ENCODE measurements around the gene CCNY. TPM values are rescaled to one million over a fixed set of nuclear protein-coding genes. Genes with fewer than 3 reads are reported as not detected.

Gene CCNY
- total RNA-seq, 1 experiment from 2014 or later: 122 TPM

DNA sequence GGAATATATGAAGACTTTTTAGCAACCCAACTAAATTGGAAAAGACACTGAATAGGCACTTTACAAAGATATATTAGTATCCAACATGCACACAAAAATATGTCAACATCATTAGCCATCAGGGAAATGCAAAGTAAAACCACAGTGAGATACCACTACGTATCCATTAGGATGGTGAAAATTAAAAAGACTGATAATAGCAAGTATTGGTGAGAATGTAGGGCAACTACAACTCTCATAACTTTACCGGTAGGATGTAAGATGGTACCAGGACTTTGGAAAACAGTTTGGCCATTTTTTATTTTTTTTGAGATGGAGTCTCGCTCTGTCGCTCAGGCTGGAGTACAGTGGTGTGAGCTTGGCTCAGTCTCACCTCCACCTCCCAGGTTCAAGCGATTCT lies 13.7 kb upstream of the CCNY start:
- H3K9me3 ChIP-seq: no peaks in the 10 kb centered on the region
- Mint-ChIP-seq H3K4me3 (ENCODE audit: unreplicated experiment) (no peak overlapping the region), H3K4me1 (ENCODE audit: low read depth, unreplicated experiment) (no peaks in the 10 kb centered on the region), H3K27me3 (ENCODE audit: insufficient read depth, unreplicated experiment) (no peaks in the 10 kb centered on the region), H3K36me3 (ENCODE audit: insufficient read depth, unreplicated experiment) (peaks cover 18% of the 10 kb centered on the region), H3K9me3 (ENCODE audit: unreplicated experiment) (no peaks in the 10 kb centered on the region), H3K27ac (ENCODE audit: unreplicated experiment) (no peak overlapping the region)
- intact Hi-C loops (cut with micrococcal nuclease; ENCODE audit: unreplicated experiment): no loop called here
- no peaks in the 10 kb centered on the region for H3K36me3 ChIP-seq (ENCODE audit: control insufficient read depth, insufficient read depth, low read length)
- CTCF ChIA-PET: no interaction called here
- TF ChIP-seq, protein P1, sequence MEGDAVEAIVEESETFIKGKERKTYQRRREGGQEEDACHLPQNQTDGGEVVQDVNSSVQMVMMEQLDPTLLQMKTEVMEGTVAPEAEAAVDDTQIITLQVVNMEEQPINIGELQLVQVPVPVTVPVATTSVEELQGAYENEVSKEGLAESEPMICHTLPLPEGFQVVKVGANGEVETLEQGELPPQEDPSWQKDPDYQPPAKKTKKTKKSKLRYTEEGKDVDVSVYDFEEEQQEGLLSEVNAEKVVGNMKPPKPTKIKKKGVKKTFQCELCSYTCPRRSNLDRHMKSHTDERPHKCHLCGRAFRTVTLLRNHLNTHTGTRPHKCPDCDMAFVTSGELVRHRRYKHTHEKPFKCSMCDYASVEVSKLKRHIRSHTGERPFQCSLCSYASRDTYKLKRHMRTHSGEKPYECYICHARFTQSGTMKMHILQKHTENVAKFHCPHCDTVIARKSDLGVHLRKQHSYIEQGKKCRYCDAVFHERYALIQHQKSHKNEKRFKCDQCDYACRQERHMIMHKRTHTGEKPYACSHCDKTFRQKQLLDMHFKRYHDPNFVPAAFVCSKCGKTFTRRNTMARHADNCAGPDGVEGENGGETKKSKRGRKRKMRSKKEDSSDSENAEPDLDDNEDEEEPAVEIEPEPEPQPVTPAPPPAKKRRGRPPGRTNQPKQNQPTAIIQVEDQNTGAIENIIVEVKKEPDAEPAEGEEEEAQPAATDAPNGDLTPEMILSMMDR (IDR thresholded peaks at IDR 0.05; ENCODE audit: insufficient read depth in 1 of 2, low read depth in 1 of 2, low read length in 1 of 2, severe bottlenecking in 1 of 2, unreplicated experiment in 1 of 2): no peak
- no TSS peak for BruUV-seq (replicated peaks)
- H3K4me3 ChIP-seq (ENCODE audit: low read depth, low read length): no peak overlapping the region
- no peaks in the 10 kb centered on the region for H3K4me1 ChIP-seq
- no peak for DNase-seq
- POLR2A ChIA-PET: no interaction called here
- H3K27me3 ChIP-seq (replicated peaks; ENCODE audit: control insufficient read depth, insufficient read depth, low read length): no peaks in the 10 kb centered on the region

DNA sequence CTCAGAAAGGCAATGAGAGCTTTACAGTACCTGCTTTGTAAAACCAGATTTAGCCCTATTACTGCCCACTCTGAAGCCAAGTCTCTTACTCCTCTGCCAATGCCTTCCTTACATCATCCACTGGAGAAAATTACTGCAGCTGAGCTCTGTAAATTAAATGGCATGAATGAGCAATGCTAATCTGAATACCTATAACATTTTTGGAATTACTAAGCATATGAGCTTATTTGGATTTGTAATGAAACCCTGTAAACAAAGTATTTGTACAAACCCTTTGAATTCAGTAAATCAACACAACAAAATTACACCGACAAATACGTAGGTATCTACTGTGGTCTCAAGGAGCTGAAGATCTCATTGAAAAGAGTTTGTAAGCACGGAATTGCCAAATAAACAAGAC lies 12.1 kb upstream of the CCNY start:
- Mint-ChIP-seq H3K36me3 (ENCODE audit: insufficient read depth, unreplicated experiment) (peaks cover 18% of the 10 kb centered on the region), H3K4me1 (ENCODE audit: low read depth, unreplicated experiment) (peaks cover under 1% of the 10 kb centered on the region), H3K27me3 (ENCODE audit: insufficient read depth, unreplicated experiment) (no peaks in the 10 kb centered on the region), H3K27ac (ENCODE audit: unreplicated experiment) (no peak overlapping the region), H3K4me3 (ENCODE audit: unreplicated experiment) (no peak overlapping the region), H3K9me3 (ENCODE audit: unreplicated experiment) (no peaks in the 10 kb centered on the region)
- H3K27me3 ChIP-seq (replicated peaks; ENCODE audit: control insufficient read depth, insufficient read depth, low read length): no peaks in the 10 kb centered on the region
- POLR2A ChIA-PET: interaction anchor here (0.5 kb wide), 1 partner anchor 10 kb away, joined by 8 read pairs; no protein-coding TSS in a partner anchor
- H3K36me3 ChIP-seq (ENCODE audit: control insufficient read depth, insufficient read depth, low read length): no peaks in the 10 kb centered on the region
- intact Hi-C loops (cut with micrococcal nuclease; ENCODE audit: unreplicated experiment): no loop called here
- no peak for DNase-seq
- no TSS peak for BruUV-seq (replicated peaks)
- no peaks in the 10 kb centered on the region for H3K9me3 ChIP-seq
- H3K4me1 ChIP-seq: no peaks in the 10 kb centered on the region
- no peak overlapping the region for H3K4me3 ChIP-seq (ENCODE audit: low read depth, low read length)
- CTCF ChIA-PET: interaction anchor here (0.5 to 0.6 kb wide), 2 partner anchors 49 to 781 kb away, joined by 3 read pairs; no protein-coding TSS in a partner anchor
- TF ChIP-seq, protein P1 (IDR thresholded peaks at IDR 0.05; ENCODE audit: insufficient read depth in 1 of 2, low read depth in 1 of 2, low read length in 1 of 2, severe bottlenecking in 1 of 2, unreplicated experiment in 1 of 2): no peak

DNA sequence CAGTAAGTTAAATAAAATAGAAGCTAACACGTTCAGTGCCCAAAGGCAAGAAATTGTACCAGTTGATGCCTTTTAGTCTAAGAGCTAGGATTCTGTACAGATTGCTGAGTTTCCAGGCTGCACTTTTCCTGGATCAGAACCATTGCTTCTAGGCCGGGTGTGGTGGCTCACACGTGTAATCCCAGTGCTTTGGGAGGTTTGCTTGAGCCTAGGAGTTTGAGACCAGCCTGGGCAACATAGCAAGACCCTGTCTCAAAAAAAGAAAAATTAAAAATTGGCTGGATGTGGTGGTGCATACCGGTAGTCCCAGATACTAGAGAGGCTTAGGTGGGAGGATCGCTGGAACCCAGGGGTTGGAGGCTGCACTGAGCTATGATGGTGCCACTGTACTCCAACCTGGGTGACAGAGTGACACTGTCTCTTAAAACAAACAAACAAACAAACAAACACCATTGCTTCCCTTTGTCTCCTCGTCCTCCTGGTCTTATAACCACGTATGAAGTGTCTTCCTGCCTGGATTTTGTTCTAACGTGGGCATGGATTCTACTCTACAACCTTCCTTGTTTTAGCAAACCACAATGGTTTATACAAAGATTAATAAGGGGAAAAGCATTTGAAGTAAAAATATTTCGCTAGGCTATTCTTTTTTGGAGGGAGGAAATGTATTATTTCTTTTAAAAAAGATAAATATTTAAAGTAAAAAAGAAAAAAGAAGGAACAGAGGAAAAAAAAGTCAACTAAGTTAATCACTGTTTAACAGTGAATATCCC lies 9.7 kb upstream of the CCNY start:
- Histone ChIP-seq H3K36me3 (ENCODE audit: control insufficient read depth, insufficient read depth, low read length) (peaks cover 1% of the 10 kb centered on the region; the same call in 1 of the 2 replicates), H3K27me3 (replicated peaks; ENCODE audit: control insufficient read depth, insufficient read depth, low read length) (no peaks in the 10 kb centered on the region), H3K9me3 (no peaks in the 10 kb centered on the region), H3K4me3 (ENCODE audit: low read depth, low read length) (no peak overlapping the region), H3K4me1 (peaks cover 1% of the 10 kb centered on the region; the same call in 1 of the 2 replicates)
- BruUV-seq (replicated peaks): no TSS peak
- ChIA-PET CTCF (no interaction called here), POLR2A (interaction anchor here (0.6 kb wide), 1 partner anchor 10 kb away, joined by 3 read pairs; no protein-coding TSS in a partner anchor)
- Mint-ChIP-seq H3K9me3 (ENCODE audit: unreplicated experiment) (no peaks in the 10 kb centered on the region), H3K4me3 (ENCODE audit: unreplicated experiment) (no peak overlapping the region), H3K36me3 (ENCODE audit: insufficient read depth, unreplicated experiment) (peaks cover 17% of the 10 kb centered on the region), H3K27me3 (ENCODE audit: insufficient read depth, unreplicated experiment) (no peaks in the 10 kb centered on the region), H3K27ac (ENCODE audit: unreplicated experiment) (no peak overlapping the region), H3K4me1 (ENCODE audit: low read depth, unreplicated experiment) (peaks cover 7% of the 10 kb centered on the region)
- intact Hi-C loops (cut with micrococcal nuclease; ENCODE audit: unreplicated experiment): no loop called here
- no peak for DNase-seq
- TF ChIP-seq, protein P1 (IDR thresholded peaks at IDR 0.05; ENCODE audit: insufficient read depth in 1 of 2, low read depth in 1 of 2, low read length in 1 of 2, severe bottlenecking in 1 of 2, unreplicated experiment in 1 of 2): no peak

Measured in Caco-2 (cell line).